Endothelial cell of umbilical vein (primary cell): Measurements from ENCODE around the gene XXYLT1.

ENCODE experiments used
- EZH2 ChIP-seq: IDR thresholded peaks from 2 replicates; pipeline ENCODE4 v1.6.1; 2012; ENCODE audit warnings: borderline replicate concordance, low read depth, mild to moderate bottlenecking, moderate library complexity, low read length, inconsistent platforms; ENCODE audit not compliant: severe bottlenecking
- MYC ChIP-seq: IDR thresholded peaks from one replicate; pipeline ENCODE4 v1.6.1; 2011; ENCODE audit warnings: mild to moderate bottlenecking, low read depth, low read length
- POLR2A ChIP-seq: IDR thresholded peaks from 2 replicates; pipeline ENCODE4 v1.6.1; 2012; ENCODE audit warnings: low read depth, mild to moderate bottlenecking, control low read depth, low read length
- POLR2AphosphoS5 ChIP-seq: IDR thresholded peaks from 2 replicates; pipeline ENCODE4 v1.6.1; 2012; ENCODE audit warnings: low read depth, mild to moderate bottlenecking, control low read depth, low read length, moderate library complexity; ENCODE audit not compliant: insufficient read depth
- TF ChIP-seq, protein P1 (sequence below), 2 donors: IDR thresholded peaks; 1 replicate in 1 of 2; 2 replicates in 1 of 2; pipeline ENCODE4 v1.5.1; 2011; ENCODE audit warnings: low read length in 2 of 2, mild to moderate bottlenecking in 2 of 2, moderate library complexity in 2 of 2, control low read depth in 1 of 2, inconsistent platforms in 1 of 2, low read depth in 1 of 2; ENCODE audit not compliant: insufficient read depth in 1 of 2; ENCODE audit errors: extremely low read depth in 1 of 2
- TF ChIP-seq, protein P2 (sequence below): IDR thresholded peaks from 2 replicates; pipeline ENCODE4 v1.6.1; 2011; ENCODE audit not compliant: insufficient read depth, insufficient read length

DNA sequence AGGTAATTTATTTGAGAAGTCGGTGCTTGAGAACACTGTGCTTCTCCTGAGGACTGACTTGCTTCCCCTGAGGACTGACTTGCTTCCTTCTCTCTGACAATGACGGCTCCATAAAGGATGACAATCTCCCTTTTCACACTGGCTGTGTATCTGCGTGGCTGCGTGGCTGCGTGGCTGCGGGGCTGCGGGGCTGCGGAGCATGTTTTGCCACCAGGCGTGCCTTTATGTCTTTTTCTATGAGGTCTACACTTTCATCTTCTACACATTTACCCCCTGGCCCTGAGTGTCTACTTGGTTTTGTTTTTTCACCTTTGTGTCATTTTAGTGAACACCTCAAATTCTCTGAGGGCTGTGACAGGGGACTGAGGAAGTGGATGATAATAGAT is 89.9 kb downstream of the XXYLT1 start:
- TF ChIP-seq, protein P1, sequence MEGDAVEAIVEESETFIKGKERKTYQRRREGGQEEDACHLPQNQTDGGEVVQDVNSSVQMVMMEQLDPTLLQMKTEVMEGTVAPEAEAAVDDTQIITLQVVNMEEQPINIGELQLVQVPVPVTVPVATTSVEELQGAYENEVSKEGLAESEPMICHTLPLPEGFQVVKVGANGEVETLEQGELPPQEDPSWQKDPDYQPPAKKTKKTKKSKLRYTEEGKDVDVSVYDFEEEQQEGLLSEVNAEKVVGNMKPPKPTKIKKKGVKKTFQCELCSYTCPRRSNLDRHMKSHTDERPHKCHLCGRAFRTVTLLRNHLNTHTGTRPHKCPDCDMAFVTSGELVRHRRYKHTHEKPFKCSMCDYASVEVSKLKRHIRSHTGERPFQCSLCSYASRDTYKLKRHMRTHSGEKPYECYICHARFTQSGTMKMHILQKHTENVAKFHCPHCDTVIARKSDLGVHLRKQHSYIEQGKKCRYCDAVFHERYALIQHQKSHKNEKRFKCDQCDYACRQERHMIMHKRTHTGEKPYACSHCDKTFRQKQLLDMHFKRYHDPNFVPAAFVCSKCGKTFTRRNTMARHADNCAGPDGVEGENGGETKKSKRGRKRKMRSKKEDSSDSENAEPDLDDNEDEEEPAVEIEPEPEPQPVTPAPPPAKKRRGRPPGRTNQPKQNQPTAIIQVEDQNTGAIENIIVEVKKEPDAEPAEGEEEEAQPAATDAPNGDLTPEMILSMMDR (IDR thresholded peaks at IDR 0.05; ENCODE audit: extremely low read depth in 1 of 2, insufficient read depth in 1 of 2, low read depth in 1 of 2, low read length in 2 of 2) = no peak
- no peak for TF ChIP-seq MYC
- TF ChIP-seq POLR2A = no peak
- TF ChIP-seq POLR2AphosphoS5 = no peak
- no peak for TF ChIP-seq EZH2
- TF ChIP-seq, protein P2, sequence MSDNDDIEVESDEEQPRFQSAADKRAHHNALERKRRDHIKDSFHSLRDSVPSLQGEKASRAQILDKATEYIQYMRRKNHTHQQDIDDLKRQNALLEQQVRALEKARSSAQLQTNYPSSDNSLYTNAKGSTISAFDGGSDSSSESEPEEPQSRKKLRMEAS = no peak
